Liver (tissue), 9 donors: ENCODE data around the gene SMARCB1. TPM values are rescaled to one million over a fixed set of nuclear protein-coding genes. Genes with fewer than 3 reads are reported as not detected.

Source experiments
- DNase-seq: peaks from one replicate; pipeline ENCODE4 v3.0.0-alpha.2; 2017; ENCODE audit warnings: low spot score
- H3K27ac ChIP-seq, 2 donors: one replicate each; pipeline ENCODE4 v1.7.0; 2013; ENCODE audit warnings: inconsistent platforms in 2 of 2, low read length in 2 of 2, control low read depth in 1 of 2, low read depth in 1 of 2, mild to moderate bottlenecking in 1 of 2
- H3K27me3 ChIP-seq, 4 donors: one replicate each; pipeline versions ENCODE4 v1.6.1 to v1.7.0; 2013; ENCODE audit warnings: low read length in 3 of 4, inconsistent platforms in 1 of 4, mild to moderate bottlenecking in 1 of 4, moderate library complexity in 1 of 4; ENCODE audit not compliant: control insufficient read depth in 4 of 4, insufficient read depth in 4 of 4
- H3K36me3 ChIP-seq, 4 donors: one replicate each; pipeline versions ENCODE4 v1.6.1 to v1.7.0; 2013; ENCODE audit warnings: low read length in 3 of 4, mild to moderate bottlenecking in 3 of 4, low read depth in 1 of 4, moderate library complexity in 1 of 4; ENCODE audit not compliant: control insufficient read depth in 4 of 4, insufficient read depth in 3 of 4
- H3K4me1 ChIP-seq, 4 donors: one replicate each; pipeline versions ENCODE4 v1.6.1 to v1.7.0; 2013; ENCODE audit warnings: low read length in 3 of 4, mild to moderate bottlenecking in 3 of 4, moderate library complexity in 1 of 4; ENCODE audit not compliant: control insufficient read depth in 4 of 4, insufficient read depth in 4 of 4
- H3K4me3 ChIP-seq, 3 donors: one replicate each; pipeline versions ENCODE4 v1.6.1 to v1.7.0; 2013; ENCODE audit warnings: low read length in 3 of 3, control low read depth in 1 of 3, low read depth in 1 of 3, mild to moderate bottlenecking in 1 of 3
- H3K9ac ChIP-seq, 2 donors: one replicate each; pipeline ENCODE4 v1.7.0; 2013; ENCODE audit warnings: low read length in 2 of 2, mild to moderate bottlenecking in 2 of 2, moderate library complexity in 2 of 2, control low read depth in 1 of 2, low read depth in 1 of 2
- H3K9me3 ChIP-seq, 4 donors: one replicate each; pipeline versions ENCODE4 v1.6.1 to v1.7.0; 2013; ENCODE audit warnings: low read length in 3 of 4; ENCODE audit not compliant: control insufficient read depth in 4 of 4
- FOXA1 ChIP-seq: IDR thresholded peaks from 2 replicates; pipeline ENCODE4 v1.6.1; 2016; ENCODE audit warnings: antibody characterized with exemption
- GABPA ChIP-seq, 2 donors: IDR thresholded peaks in 1 of 2; conservative IDR thresholded peaks in 1 of 2; 2 replicates each; pipeline ENCODE4 v1.6.1; 2016; ENCODE audit warnings: antibody characterized with exemption in 2 of 2, mild to moderate bottlenecking in 1 of 2, moderate library complexity in 1 of 2
- HNF4A ChIP-seq, 2 donors: conservative IDR thresholded peaks; 2 replicates each; pipeline ENCODE4 v1.6.1; 2016; ENCODE audit warnings: antibody characterized with exemption in 2 of 2, mild to moderate bottlenecking in 2 of 2
- HNF4G ChIP-seq: IDR thresholded peaks from 2 replicates; pipeline ENCODE4 v1.6.1; 2016; ENCODE audit warnings: antibody characterized with exemption
- NR2F2 ChIP-seq: IDR thresholded peaks from 2 replicates; pipeline ENCODE4 v1.6.1; 2016; ENCODE audit warnings: antibody characterized with exemption
- RAD21 ChIP-seq, 2 donors: IDR thresholded peaks; 2 replicates each; pipeline ENCODE4 v1.6.1; 2016; ENCODE audit warnings: antibody characterized with exemption in 2 of 2, mild to moderate bottlenecking in 2 of 2
- RXRA ChIP-seq, 2 donors: IDR thresholded peaks; 2 replicates each; pipeline ENCODE4 v1.6.1; 2017 to 2018; ENCODE audit warnings: antibody characterized with exemption in 2 of 2, mild to moderate bottlenecking in 1 of 2
- SP1 ChIP-seq: IDR thresholded peaks from 2 replicates; pipeline ENCODE4 v1.6.1; 2018; ENCODE audit warnings: antibody characterized with exemption, mild to moderate bottlenecking
- TAF1 ChIP-seq: conservative IDR thresholded peaks from 2 replicates; pipeline ENCODE4 v1.6.1; 2016; ENCODE audit warnings: antibody characterized with exemption, mild to moderate bottlenecking
- WGBS: extraction: QIAGEN DNeasy Blood & Tissue Kit; methylation state at CpG from one replicate; pipeline ENCODE4 v1.1.7; 2013; 5-methylcytosine and 5-hydroxymethylcytosine counted together
- polyA plus RNA-seq, 2 donors: library from polyadenylated mRNA; stranded (reverse) in 1 of 2; unstranded in 1 of 2; fragments of 200-250 nt in 1 of 2; fragments of >200 nt in 1 of 2; fragmentation: Nextera tagmentation in 1 of 2; extraction: Ambion mirVana in 1 of 2; gene quantifications; one replicate each; pipeline versions ENCODE4 v1.2.1 to v1.2.3, GENCODE V29; 2013 to 2015
- total RNA-seq, 2 donors: library from RNA; depleted of rRNA; stranded (reverse); fragments of >200 nt; gene quantifications; one replicate each; pipeline ENCODE4 v1.2.3, GENCODE V29; 2014
- TF ChIP-seq, protein P1 (sequence below): IDR thresholded peaks from 2 replicates; pipeline ENCODE4 v1.6.1; 2016; ENCODE audit warnings: antibody characterized with exemption
- TF ChIP-seq, protein P2 (sequence below): IDR thresholded peaks from 2 replicates; pipeline ENCODE4 v1.6.1; 2016; ENCODE audit warnings: antibody characterized with exemption
- TF ChIP-seq, protein P3 (sequence below): fragments of 150-350 bp; IDR thresholded peaks from 2 replicates; pipeline ENCODE4 v1.5.1; 2017; ENCODE audit warnings: improper control_type of control experiment, low read depth, low read length; ENCODE audit not compliant: missing input control
- TF ChIP-seq, protein P4 (sequence below): IDR thresholded peaks from 2 replicates; pipeline ENCODE4 v1.6.1; 2016; ENCODE audit warnings: antibody characterized with exemption, mild to moderate bottlenecking
- donor health status: healthy.
- donor health status: healthy.
- donor health status: healthy.
- donor health status: healthy.
- donor health status: healthy.

Gene SMARCB1
- total and polyA plus RNA-seq, 4 donors = 15.1 to 22.5 (median 19.1) TPM

DNA sequence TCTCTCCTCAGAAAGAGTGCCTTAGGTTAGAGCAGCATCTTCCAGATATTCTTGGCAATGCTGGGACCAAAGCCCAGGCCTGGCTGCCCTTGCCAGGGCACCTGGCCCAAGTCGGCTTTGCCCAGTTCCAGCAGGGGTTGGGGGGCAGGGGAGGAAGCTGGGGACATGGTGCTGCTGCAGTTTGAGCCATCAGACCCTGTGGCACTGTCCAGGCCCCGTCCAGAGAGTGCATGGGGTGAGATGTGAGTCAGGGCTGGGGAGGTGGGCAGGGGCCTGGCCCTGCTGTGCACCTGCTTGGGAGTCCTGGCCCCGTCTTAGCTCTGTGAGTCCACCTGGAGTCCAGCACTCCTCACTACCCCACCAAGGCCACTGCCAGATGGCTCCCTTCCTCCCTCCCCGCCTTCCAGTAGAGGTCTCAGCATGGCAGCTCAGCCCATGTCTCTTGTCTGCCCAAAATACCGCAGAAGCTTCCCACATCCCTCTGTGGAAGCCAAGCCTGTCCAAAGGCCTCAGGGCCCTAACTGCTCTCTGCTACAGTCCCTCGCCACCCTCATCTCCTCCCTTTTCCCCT is 35.4 kb downstream of the SMARCB1 start (continued):
- TF ChIP-seq, protein P1, sequence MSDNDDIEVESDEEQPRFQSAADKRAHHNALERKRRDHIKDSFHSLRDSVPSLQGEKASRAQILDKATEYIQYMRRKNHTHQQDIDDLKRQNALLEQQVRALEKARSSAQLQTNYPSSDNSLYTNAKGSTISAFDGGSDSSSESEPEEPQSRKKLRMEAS = no peak
- no peak for TF ChIP-seq FOXA1
- no peak for TF ChIP-seq HNF4A (conservative IDR thresholded peaks at IDR 0.05)
- no peak for TF ChIP-seq RAD21 (IDR thresholded peaks at IDR 0.05)
- no peak for TF ChIP-seq NR2F2

DNA sequence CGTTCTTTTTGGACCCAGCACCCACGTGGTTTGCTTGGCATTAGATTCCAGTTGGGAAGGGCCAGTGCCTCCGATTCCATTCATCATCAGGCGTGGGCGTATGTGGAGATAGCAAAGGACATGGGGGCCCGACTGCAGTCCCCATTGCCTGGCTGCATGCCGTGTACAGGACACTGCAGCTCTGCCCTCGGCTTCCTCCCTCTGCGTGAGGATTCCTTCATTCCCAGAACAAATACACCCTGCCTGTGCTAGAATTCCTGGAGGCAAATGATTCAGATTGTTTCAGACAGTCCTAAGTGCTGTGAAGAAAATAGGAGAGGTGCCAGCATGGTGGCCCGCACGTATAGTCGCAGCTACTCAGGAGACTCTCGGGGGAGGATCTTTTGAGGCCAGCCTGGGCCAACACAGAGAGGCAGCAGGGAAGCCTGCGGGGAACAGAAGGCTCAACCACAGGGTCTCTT is 36.6 kb downstream of the SMARCB1 start:
- Histone ChIP-seq H3K4me1 (no peaks in the 10 kb centered on the region), H3K4me3 (no peak overlapping the region), H3K36me3 (peaks cover 13 to 71% (median 34%) of the 10 kb centered on the region in 4 donors), H3K9me3 (no peaks in the 10 kb centered on the region), H3K27ac (no peak overlapping the region), H3K27me3 (no peaks in the 10 kb centered on the region), H3K9ac (no peak overlapping the region)
- no peak for DNase-seq
- WGBS = 93% methylated on average over 14 of the region's 14 CpGs
- TF ChIP-seq RXRA (IDR thresholded peaks at IDR 0.05) = no peak
- no peak for TF ChIP-seq SP1
- TF ChIP-seq, protein P2, sequence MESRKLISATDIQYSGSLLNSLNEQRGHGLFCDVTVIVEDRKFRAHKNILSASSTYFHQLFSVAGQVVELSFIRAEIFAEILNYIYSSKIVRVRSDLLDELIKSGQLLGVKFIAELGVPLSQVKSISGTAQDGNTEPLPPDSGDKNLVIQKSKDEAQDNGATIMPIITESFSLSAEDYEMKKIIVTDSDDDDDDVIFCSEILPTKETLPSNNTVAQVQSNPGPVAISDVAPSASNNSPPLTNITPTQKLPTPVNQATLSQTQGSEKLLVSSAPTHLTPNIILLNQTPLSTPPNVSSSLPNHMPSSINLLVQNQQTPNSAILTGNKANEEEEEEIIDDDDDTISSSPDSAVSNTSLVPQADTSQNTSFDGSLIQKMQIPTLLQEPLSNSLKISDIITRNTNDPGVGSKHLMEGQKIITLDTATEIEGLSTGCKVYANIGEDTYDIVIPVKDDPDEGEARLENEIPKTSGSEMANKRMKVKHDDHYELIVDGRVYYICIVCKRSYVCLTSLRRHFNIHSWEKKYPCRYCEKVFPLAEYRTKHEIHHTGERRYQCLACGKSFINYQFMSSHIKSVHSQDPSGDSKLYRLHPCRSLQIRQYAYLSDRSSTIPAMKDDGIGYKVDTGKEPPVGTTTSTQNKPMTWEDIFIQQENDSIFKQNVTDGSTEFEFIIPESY = no peak

DNA sequence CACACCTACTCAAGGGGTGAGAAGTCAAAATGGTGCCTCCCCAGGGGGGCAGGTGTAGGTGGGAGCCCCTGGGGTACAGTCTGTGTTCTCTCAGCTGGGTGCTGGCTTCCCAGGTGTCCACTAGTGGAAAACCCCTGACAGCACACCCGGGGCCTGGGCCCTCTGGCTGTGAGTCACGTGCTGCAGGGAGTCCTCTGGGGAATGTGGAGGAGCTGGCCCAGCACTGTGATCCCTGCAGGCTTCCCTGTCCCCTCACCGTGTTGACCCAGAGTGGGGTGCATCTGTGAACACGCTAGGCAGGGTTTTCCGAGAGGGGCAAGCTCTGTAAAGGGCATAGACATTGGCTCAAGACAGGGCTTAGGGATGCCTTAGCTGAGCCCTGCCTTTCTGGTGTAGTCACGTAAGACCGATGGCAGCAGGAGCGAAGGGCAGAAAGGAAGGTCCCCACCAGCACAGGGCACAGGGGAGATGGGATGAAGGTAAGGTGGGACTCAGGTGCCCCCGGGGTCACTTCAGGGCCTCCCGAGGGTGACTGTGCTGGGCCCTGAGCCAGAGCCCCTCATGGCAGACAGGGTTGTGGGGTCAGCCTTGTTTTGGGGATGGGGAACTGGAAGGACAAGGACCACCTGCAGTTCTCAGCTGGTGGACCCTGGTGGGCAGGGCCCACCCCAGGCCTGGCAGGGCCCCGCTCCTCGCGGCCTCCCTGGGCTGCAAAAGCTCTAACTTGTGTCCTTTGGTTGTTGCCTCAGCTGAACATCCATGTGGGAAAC is 37.9 kb downstream of the SMARCB1 start:
- DNase-seq = no peak
- Histone ChIP-seq H3K27ac (no peak overlapping the region), H3K36me3 (peaks cover 13 to 73% (median 38%) of the 10 kb centered on the region in 4 donors), H3K9ac (no peak overlapping the region), H3K9me3 (no peaks in the 10 kb centered on the region), H3K4me3 (no peak overlapping the region), H3K27me3 (no peaks in the 10 kb centered on the region), H3K4me1 (no peaks in the 10 kb centered on the region)
- no peak for TF ChIP-seq SP1
- TF ChIP-seq, protein P3, sequence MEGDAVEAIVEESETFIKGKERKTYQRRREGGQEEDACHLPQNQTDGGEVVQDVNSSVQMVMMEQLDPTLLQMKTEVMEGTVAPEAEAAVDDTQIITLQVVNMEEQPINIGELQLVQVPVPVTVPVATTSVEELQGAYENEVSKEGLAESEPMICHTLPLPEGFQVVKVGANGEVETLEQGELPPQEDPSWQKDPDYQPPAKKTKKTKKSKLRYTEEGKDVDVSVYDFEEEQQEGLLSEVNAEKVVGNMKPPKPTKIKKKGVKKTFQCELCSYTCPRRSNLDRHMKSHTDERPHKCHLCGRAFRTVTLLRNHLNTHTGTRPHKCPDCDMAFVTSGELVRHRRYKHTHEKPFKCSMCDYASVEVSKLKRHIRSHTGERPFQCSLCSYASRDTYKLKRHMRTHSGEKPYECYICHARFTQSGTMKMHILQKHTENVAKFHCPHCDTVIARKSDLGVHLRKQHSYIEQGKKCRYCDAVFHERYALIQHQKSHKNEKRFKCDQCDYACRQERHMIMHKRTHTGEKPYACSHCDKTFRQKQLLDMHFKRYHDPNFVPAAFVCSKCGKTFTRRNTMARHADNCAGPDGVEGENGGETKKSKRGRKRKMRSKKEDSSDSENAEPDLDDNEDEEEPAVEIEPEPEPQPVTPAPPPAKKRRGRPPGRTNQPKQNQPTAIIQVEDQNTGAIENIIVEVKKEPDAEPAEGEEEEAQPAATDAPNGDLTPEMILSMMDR = no peak
- no peak for TF ChIP-seq TAF1
- TF ChIP-seq, protein P2 = no peak
- TF ChIP-seq GABPA (IDR thresholded peaks at IDR 0.05 in 1 of 2, conservative IDR thresholded peaks at IDR 0.05 in 1 of 2) = no peak
- TF ChIP-seq RXRA (IDR thresholded peaks at IDR 0.05) = no peak
- TF ChIP-seq HNF4A (conservative IDR thresholded peaks at IDR 0.05) = no peak
- no peak for TF ChIP-seq FOXA1
- TF ChIP-seq, protein P4, sequence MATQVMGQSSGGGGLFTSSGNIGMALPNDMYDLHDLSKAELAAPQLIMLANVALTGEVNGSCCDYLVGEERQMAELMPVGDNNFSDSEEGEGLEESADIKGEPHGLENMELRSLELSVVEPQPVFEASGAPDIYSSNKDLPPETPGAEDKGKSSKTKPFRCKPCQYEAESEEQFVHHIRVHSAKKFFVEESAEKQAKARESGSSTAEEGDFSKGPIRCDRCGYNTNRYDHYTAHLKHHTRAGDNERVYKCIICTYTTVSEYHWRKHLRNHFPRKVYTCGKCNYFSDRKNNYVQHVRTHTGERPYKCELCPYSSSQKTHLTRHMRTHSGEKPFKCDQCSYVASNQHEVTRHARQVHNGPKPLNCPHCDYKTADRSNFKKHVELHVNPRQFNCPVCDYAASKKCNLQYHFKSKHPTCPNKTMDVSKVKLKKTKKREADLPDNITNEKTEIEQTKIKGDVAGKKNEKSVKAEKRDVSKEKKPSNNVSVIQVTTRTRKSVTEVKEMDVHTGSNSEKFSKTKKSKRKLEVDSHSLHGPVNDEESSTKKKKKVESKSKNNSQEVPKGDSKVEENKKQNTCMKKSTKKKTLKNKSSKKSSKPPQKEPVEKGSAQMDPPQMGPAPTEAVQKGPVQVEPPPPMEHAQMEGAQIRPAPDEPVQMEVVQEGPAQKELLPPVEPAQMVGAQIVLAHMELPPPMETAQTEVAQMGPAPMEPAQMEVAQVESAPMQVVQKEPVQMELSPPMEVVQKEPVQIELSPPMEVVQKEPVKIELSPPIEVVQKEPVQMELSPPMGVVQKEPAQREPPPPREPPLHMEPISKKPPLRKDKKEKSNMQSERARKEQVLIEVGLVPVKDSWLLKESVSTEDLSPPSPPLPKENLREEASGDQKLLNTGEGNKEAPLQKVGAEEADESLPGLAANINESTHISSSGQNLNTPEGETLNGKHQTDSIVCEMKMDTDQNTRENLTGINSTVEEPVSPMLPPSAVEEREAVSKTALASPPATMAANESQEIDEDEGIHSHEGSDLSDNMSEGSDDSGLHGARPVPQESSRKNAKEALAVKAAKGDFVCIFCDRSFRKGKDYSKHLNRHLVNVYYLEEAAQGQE = no peak
- TF ChIP-seq HNF4G = no peak
- WGBS = 95% methylated on average over 13 of the region's 13 CpGs
